Endothelial cell of umbilical vein (primary cell): ENCODE data around the gene B3GAT2. TPM values are rescaled to one million over a fixed set of nuclear protein-coding genes. Genes with fewer than 3 reads are reported as not detected.

ENCODE experiments used
- BruUV-seq: library from RNA; stranded (reverse); fragments of 400-500 nt; replicated peaks from 2 replicates; lab custom pipeline; 2021; lab: Mats Ljungman, UMichigan
- CTCF ChIA-PET: fragments of 300-600, 350-600 bp; sonication (Branson Sonifier 250); formaldehyde crosslinking; loops from one replicate; lab custom pipeline; 2021; ENCODE audit warnings: antibody characterized with exemption, inconsistent platforms; lab: Charles Lee
- POLR2A ChIA-PET: fragments of 300-600, 350-600 bp; sonication (Branson Sonifier 250); formaldehyde crosslinking; loops from one replicate; lab custom pipeline; 2021; ENCODE audit warnings: antibody characterized with exemption, inconsistent platforms; lab: Charles Lee
- DNase-seq: peaks from one replicate; pipeline ENCODE4 v3.0.0-alpha.2; 2011; ENCODE audit warnings: low read depth, low spot score
- FAIRE-seq: peaks from 2 replicates; lab custom pipeline; 2011; peaks lifted over from hg19 to GRCh38; lab: Jason Lieb, UNC
- H2AFZ ChIP-seq: 2 replicates; pipeline ENCODE4 v1.6.0; 2012; ENCODE audit warnings: low read depth, low read length, control low read depth, inconsistent platforms
- H3K27ac ChIP-seq: 2 replicates; pipeline ENCODE4 v1.5.1; 2011; ENCODE audit warnings: low read depth, mild to moderate bottlenecking, control low read depth, low read length, moderate library complexity; ENCODE audit not compliant: insufficient read depth
- H3K27me3 ChIP-seq, 2 experiments: 2 replicates each; pipeline versions ENCODE4 v1.6.0 to v1.6.1; 2011; ENCODE audit warnings: low read length in 2 of 2, mixed read lengths in 1 of 2; ENCODE audit not compliant: control insufficient read depth in 2 of 2, insufficient read depth in 2 of 2
- H3K36me3 ChIP-seq, 2 experiments: 2 replicates in 1 of 2; 3 replicates in 1 of 2; pipeline ENCODE4 v1.5.1; 2011; ENCODE audit warnings: low read length in 2 of 2, mild to moderate bottlenecking in 1 of 2, moderate library complexity in 1 of 2; ENCODE audit not compliant: control insufficient read depth in 2 of 2, insufficient read depth in 2 of 2; ENCODE audit errors: extremely low read depth in 1 of 2
- H3K4me1 ChIP-seq: 3 replicates; pipeline ENCODE4 v1.5.1; 2011; ENCODE audit warnings: mild to moderate bottlenecking, low read length; ENCODE audit not compliant: control insufficient read depth, insufficient read depth; ENCODE audit errors: extremely low read depth
- H3K4me2 ChIP-seq: 2 replicates; pipeline ENCODE4 v1.6.1; 2011; ENCODE audit warnings: low read length, control low read depth, mixed read lengths; ENCODE audit not compliant: insufficient read depth
- H3K4me3 ChIP-seq, 3 experiments: fragments of 200-600 bp in 1 of 3; sonication (generic), shearing (Covaris generic) in 1 of 3; replicated peaks in 1 of 3; 2 replicates each; pipeline ENCODE4 v1.5.1; 2011 to 2016; ENCODE audit warnings: control low read depth in 3 of 3, low read length in 3 of 3, mild to moderate bottlenecking in 2 of 3, inconsistent platforms in 1 of 3, low read depth in 1 of 3, moderate library complexity in 1 of 3; ENCODE audit not compliant: insufficient read depth in 1 of 3
- H3K79me2 ChIP-seq: 2 replicates; pipeline ENCODE4 v1.6.0; 2012; ENCODE audit warnings: low read length, inconsistent platforms; ENCODE audit not compliant: control insufficient read depth, insufficient read depth
- H3K9ac ChIP-seq: replicated peaks from 2 replicates; pipeline ENCODE3; 2011; ENCODE audit warnings: low read length, control low read depth; ENCODE audit not compliant: insufficient read depth; ENCODE audit errors: extremely low read depth
- H3K9me1 ChIP-seq: replicated peaks from 3 replicates; pipeline ENCODE4 v1.6.0; 2011; ENCODE audit warnings: mild to moderate bottlenecking, low read length; ENCODE audit not compliant: control insufficient read depth, insufficient read depth; ENCODE audit errors: extremely low read depth
- H3K9me3 ChIP-seq: replicated peaks from 2 replicates; pipeline ENCODE4 v1.5.1; 2012; ENCODE audit warnings: low read length, inconsistent platforms; ENCODE audit not compliant: control insufficient read depth, insufficient read depth
- H4K20me1 ChIP-seq: replicated peaks from 2 replicates; pipeline ENCODE3; 2011; ENCODE audit warnings: mild to moderate bottlenecking, low read length; ENCODE audit not compliant: control insufficient read depth, insufficient read depth; ENCODE audit errors: extremely low read depth
- EZH2 ChIP-seq: IDR thresholded peaks from 2 replicates; pipeline ENCODE4 v1.6.1; 2012; ENCODE audit warnings: borderline replicate concordance, low read depth, mild to moderate bottlenecking, moderate library complexity, low read length, inconsistent platforms; ENCODE audit not compliant: severe bottlenecking
- FOS ChIP-seq: IDR thresholded peaks from 2 replicates; pipeline ENCODE4 v1.6.1; 2011; ENCODE audit warnings: mild to moderate bottlenecking, low read length, moderate library complexity, borderline replicate concordance; ENCODE audit not compliant: insufficient read depth
- GATA2 ChIP-seq: IDR thresholded peaks from 2 replicates; pipeline ENCODE4 v1.7.0; 2011; ENCODE audit warnings: low read depth, mild to moderate bottlenecking, moderate library complexity, mixed read lengths, low read length; ENCODE audit not compliant: insufficient read length, insufficient read depth
- JUN ChIP-seq: IDR thresholded peaks from 2 replicates; pipeline ENCODE4 v1.6.1; 2011; ENCODE audit warnings: borderline replicate concordance, low read depth; ENCODE audit not compliant: insufficient read length, insufficient read depth
- MAX ChIP-seq: IDR thresholded peaks from 2 replicates; pipeline ENCODE4 v1.6.1; 2011; ENCODE audit not compliant: insufficient read depth, insufficient read length
- POLR2A ChIP-seq: IDR thresholded peaks from 2 replicates; pipeline ENCODE4 v1.6.1; 2012; ENCODE audit warnings: low read depth, mild to moderate bottlenecking, control low read depth, low read length
- dilution Hi-C: fragments of 300-500 bp; cut with MboI; formaldehyde crosslinking; loops from one replicate; pipeline ENCODE4 v1.15.0; 2019; ENCODE audit warnings: low sequenced_read_pairs; ENCODE audit not compliant: extremely low pct_ligation_motif_present
- intact Hi-C: fragments of 100-400 bp; cut with micrococcal nuclease; formaldehyde crosslinking; loops from one replicate; pipeline ENCODE4 v1.10.0; 2022
- polyA plus RNA-seq, 4 experiments: library from polyadenylated mRNA; depleted of rRNA in 3 of 4; stranded (reverse) in 3 of 4; unstranded in 1 of 4; fragments of >200 nt; gene quantifications; 2 replicates each; pipeline versions ENCODE4 v1.2.1 to v1.2.3, GENCODE V29; 2011 to 2012; ENCODE audit warnings: missing spikeins in 1 of 4
- total RNA-seq: library from RNA; stranded (reverse); gene quantifications from 2 replicates; pipeline ENCODE4 v1.2.3, GENCODE V29; 2021
- TF ChIP-seq, protein P1 (sequence below), 2 donors: IDR thresholded peaks; 1 replicate in 1 of 2; 2 replicates in 1 of 2; pipeline ENCODE4 v1.5.1; 2011; ENCODE audit warnings: low read length in 2 of 2, mild to moderate bottlenecking in 2 of 2, moderate library complexity in 2 of 2, control low read depth in 1 of 2, inconsistent platforms in 1 of 2, low read depth in 1 of 2; ENCODE audit not compliant: insufficient read depth in 1 of 2; ENCODE audit errors: extremely low read depth in 1 of 2

Gene B3GAT2
- total and polyA plus RNA-seq, 2 donors (not counting 3 experiments of a cell fraction or from before 2014, with no cell fraction given): not detected

GRCh38 chr6:70849348-70850069 is 107.4 kb downstream of the B3GAT2 start:
- H3K9me3 ChIP-seq: no peaks in the 10 kb centered on the region
- H3K36me3 ChIP-seq: no peaks in the 10 kb centered on the region
- DNase-seq: no peak
- no peaks in the 10 kb centered on the region for H3K4me1 ChIP-seq
- no peaks in the 10 kb centered on the region for H4K20me1 ChIP-seq
- H3K9me1 ChIP-seq: no peaks in the 10 kb centered on the region
- dilution Hi-C loops: no loop called here
- ChIA-PET POLR2A (no interaction called here), CTCF (interaction anchor here (1.0 kb wide), 1 partner anchor 12 kb away, joined by 3 read pairs; no protein-coding TSS in a partner anchor)
- no peak overlapping the region for H3K9ac ChIP-seq
- no peak for FAIRE-seq
- H3K4me3 ChIP-seq: no peak overlapping the region
- no peak overlapping the region for H3K4me2 ChIP-seq
- no peak overlapping the region for H3K27ac ChIP-seq
- TF ChIP-seq FOS: no peak
- TF ChIP-seq JUN: no peak
- H2AFZ ChIP-seq: no peak overlapping the region
- no TSS peak for BruUV-seq
- intact Hi-C loops: no loop called here
- H3K27me3 ChIP-seq: no peaks in the 10 kb centered on the region
- H3K79me2 ChIP-seq: no peaks in the 10 kb centered on the region

DNA sequence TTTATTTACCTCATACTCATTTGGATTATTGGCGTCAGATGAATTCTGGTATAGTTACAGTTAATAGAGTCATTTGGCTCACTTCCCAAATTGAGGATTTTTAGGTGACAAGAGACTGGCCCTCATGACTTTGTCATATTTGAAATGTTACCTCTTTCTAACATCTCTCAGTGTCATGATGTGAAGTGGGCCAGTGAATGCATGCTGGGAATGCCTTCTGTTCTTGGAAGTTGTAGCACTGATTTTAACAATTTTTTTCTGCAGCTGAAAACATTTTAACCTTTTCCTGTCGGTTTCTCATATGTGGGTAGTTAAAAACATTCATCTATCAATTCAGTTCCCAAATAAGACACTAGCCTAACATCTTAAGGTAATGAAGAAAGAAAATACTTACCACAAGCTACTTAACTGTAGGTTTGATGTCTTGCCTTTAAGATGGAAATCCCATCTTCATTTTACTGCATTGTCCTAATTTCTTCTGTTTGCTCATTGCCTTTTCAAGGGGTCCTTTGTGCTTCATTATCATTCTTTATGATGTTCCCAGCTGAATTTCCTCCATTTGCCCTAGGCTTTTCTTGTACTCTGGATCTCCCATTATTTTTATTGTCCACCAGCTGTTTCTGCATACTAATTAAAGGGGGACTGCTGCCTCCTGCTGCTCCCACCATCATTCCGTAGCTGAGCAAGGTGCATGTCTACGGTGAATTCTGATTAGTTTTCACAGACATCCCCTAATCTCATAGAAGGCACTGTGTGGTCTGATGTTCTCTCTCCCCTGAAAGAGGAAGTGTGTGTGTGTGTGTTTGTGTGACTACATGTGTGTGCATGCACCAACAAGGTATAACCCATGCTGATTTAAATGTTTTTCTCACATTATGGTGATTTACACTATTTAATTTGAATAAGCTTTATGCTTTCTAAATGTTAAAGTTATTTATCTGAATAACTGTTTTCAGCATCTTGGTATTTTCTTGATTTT is 109.5 kb downstream of the B3GAT2 start:
- no peak for FAIRE-seq
- POLR2A ChIA-PET: no interaction called here

More for the DNA sequence above, 109.5 kb downstream of the B3GAT2 start:
- H3K9me1 ChIP-seq: no peaks in the 10 kb centered on the region
- H3K27me3 ChIP-seq: no peaks in the 10 kb centered on the region
- H3K79me2 ChIP-seq: no peaks in the 10 kb centered on the region
- no peak overlapping the region for H2AFZ ChIP-seq
- intact Hi-C loops: no loop called here
- dilution Hi-C loops: no loop called here
- TF ChIP-seq GATA2 (no peak), JUN (no peak), FOS (no peak), POLR2A (no peak), EZH2 (no peak), MAX (no peak)
- TF ChIP-seq, protein P1, sequence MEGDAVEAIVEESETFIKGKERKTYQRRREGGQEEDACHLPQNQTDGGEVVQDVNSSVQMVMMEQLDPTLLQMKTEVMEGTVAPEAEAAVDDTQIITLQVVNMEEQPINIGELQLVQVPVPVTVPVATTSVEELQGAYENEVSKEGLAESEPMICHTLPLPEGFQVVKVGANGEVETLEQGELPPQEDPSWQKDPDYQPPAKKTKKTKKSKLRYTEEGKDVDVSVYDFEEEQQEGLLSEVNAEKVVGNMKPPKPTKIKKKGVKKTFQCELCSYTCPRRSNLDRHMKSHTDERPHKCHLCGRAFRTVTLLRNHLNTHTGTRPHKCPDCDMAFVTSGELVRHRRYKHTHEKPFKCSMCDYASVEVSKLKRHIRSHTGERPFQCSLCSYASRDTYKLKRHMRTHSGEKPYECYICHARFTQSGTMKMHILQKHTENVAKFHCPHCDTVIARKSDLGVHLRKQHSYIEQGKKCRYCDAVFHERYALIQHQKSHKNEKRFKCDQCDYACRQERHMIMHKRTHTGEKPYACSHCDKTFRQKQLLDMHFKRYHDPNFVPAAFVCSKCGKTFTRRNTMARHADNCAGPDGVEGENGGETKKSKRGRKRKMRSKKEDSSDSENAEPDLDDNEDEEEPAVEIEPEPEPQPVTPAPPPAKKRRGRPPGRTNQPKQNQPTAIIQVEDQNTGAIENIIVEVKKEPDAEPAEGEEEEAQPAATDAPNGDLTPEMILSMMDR (IDR thresholded peaks at IDR 0.05; ENCODE audit: extremely low read depth in 1 of 2, insufficient read depth in 1 of 2, low read depth in 1 of 2, low read length in 2 of 2): no peak
- CTCF ChIA-PET: interaction anchor here (0.6 to 1.9 kb wide), 2 partner anchors 140 to 282 kb away, joined by 3 to 6 read pairs; no protein-coding TSS in a partner anchor
- no peaks in the 10 kb centered on the region for H3K36me3 ChIP-seq
- H3K9me3 ChIP-seq: no peaks in the 10 kb centered on the region
- no peaks in the 10 kb centered on the region for H3K4me1 ChIP-seq
- no peak overlapping the region for H3K27ac ChIP-seq
- H3K4me3 ChIP-seq: no peak overlapping the region
- H3K4me2 ChIP-seq: no peak overlapping the region
- DNase-seq: no peak
- no TSS peak for BruUV-seq
- H4K20me1 ChIP-seq: no peaks in the 10 kb centered on the region
- H3K9ac ChIP-seq: no peak overlapping the region
